DOHH2 (cell line): ENCODE results near the gene DHX38.

Source experiments
- CTCF ChIP-seq: fragments of 200-600 bp; sonication (generic); IDR thresholded peaks from one replicate; pipeline ENCODE4 v1.5.1; 2014; ENCODE audit warnings: antibody characterized with exemption, mild to moderate bottlenecking, low read depth, low read length; ENCODE audit not compliant: poor library complexity, severe bottlenecking
- EZH2phosphoT487 ChIP-seq: fragments of 200-600 bp; sonication (generic); IDR thresholded peaks from 2 replicates; pipeline ENCODE4 v1.6.1; 2017; ENCODE audit warnings: borderline replicate concordance, mild to moderate bottlenecking, antibody characterized with exemption, low read length, moderate library complexity, mixed read lengths

GRCh38 chr16:72108353-72109102, 14.9 kb downstream of the DHX38 start:
- TF ChIP-seq CTCF: no peak
- no peak for TF ChIP-seq EZH2phosphoT487
